Liver (tissue), 9 donors: Measurements from ENCODE around the gene SP100. TPM values are rescaled to one million over a fixed set of nuclear protein-coding genes. Genes with fewer than 3 reads are reported as not detected.

Experiments
- DNase-seq: peaks from one replicate; pipeline ENCODE4 v3.0.0-alpha.2; 2017; ENCODE audit warnings: low spot score
- H3K27ac ChIP-seq, 2 donors: one replicate each; pipeline ENCODE4 v1.7.0; 2013; ENCODE audit warnings: inconsistent platforms in 2 of 2, low read length in 2 of 2, control low read depth in 1 of 2, low read depth in 1 of 2, mild to moderate bottlenecking in 1 of 2
- H3K27me3 ChIP-seq, 4 donors: one replicate each; pipeline versions ENCODE4 v1.6.1 to v1.7.0; 2013; ENCODE audit warnings: low read length in 3 of 4, inconsistent platforms in 1 of 4, mild to moderate bottlenecking in 1 of 4, moderate library complexity in 1 of 4; ENCODE audit not compliant: control insufficient read depth in 4 of 4, insufficient read depth in 4 of 4
- H3K36me3 ChIP-seq, 4 donors: one replicate each; pipeline versions ENCODE4 v1.6.1 to v1.7.0; 2013; ENCODE audit warnings: low read length in 3 of 4, mild to moderate bottlenecking in 3 of 4, low read depth in 1 of 4, moderate library complexity in 1 of 4; ENCODE audit not compliant: control insufficient read depth in 4 of 4, insufficient read depth in 3 of 4
- H3K4me1 ChIP-seq, 4 donors: one replicate each; pipeline versions ENCODE4 v1.6.1 to v1.7.0; 2013; ENCODE audit warnings: low read length in 3 of 4, mild to moderate bottlenecking in 3 of 4, moderate library complexity in 1 of 4; ENCODE audit not compliant: control insufficient read depth in 4 of 4, insufficient read depth in 4 of 4
- H3K4me3 ChIP-seq, 3 donors: one replicate each; pipeline versions ENCODE4 v1.6.1 to v1.7.0; 2013; ENCODE audit warnings: low read length in 3 of 3, control low read depth in 1 of 3, low read depth in 1 of 3, mild to moderate bottlenecking in 1 of 3
- H3K9ac ChIP-seq, 2 donors: one replicate each; pipeline ENCODE4 v1.7.0; 2013; ENCODE audit warnings: low read length in 2 of 2, mild to moderate bottlenecking in 2 of 2, moderate library complexity in 2 of 2, control low read depth in 1 of 2, low read depth in 1 of 2
- H3K9me3 ChIP-seq, 4 donors: one replicate each; pipeline versions ENCODE4 v1.6.1 to v1.7.0; 2013; ENCODE audit warnings: low read length in 3 of 4; ENCODE audit not compliant: control insufficient read depth in 4 of 4
- ATF3 ChIP-seq: IDR thresholded peaks from 2 replicates; pipeline ENCODE4 v1.6.1; 2016; ENCODE audit warnings: antibody characterized with exemption
- CTCF ChIP-seq: fragments of 150-350 bp; IDR thresholded peaks from 2 replicates; pipeline ENCODE4 v1.5.1; 2017; ENCODE audit warnings: improper control_type of control experiment, low read depth, low read length; ENCODE audit not compliant: missing input control
- EGR1 ChIP-seq, 2 donors: IDR thresholded peaks; 2 replicates each; pipeline ENCODE4 v1.6.1; 2016 to 2018; ENCODE audit warnings: antibody characterized with exemption in 2 of 2, low read depth in 2 of 2
- FOXA1 ChIP-seq: IDR thresholded peaks from 2 replicates; pipeline ENCODE4 v1.6.1; 2016; ENCODE audit warnings: antibody characterized with exemption
- FOXA2 ChIP-seq: IDR thresholded peaks from 2 replicates; pipeline ENCODE4 v1.6.1; 2016; ENCODE audit warnings: antibody characterized with exemption
- GABPA ChIP-seq, 2 donors: IDR thresholded peaks in 1 of 2; conservative IDR thresholded peaks in 1 of 2; 2 replicates each; pipeline ENCODE4 v1.6.1; 2016; ENCODE audit warnings: antibody characterized with exemption in 2 of 2, mild to moderate bottlenecking in 1 of 2, moderate library complexity in 1 of 2
- HNF4A ChIP-seq, 2 donors: conservative IDR thresholded peaks; 2 replicates each; pipeline ENCODE4 v1.6.1; 2016; ENCODE audit warnings: antibody characterized with exemption in 2 of 2, mild to moderate bottlenecking in 2 of 2
- HNF4G ChIP-seq: IDR thresholded peaks from 2 replicates; pipeline ENCODE4 v1.6.1; 2016; ENCODE audit warnings: antibody characterized with exemption
- JUND ChIP-seq, 2 donors: IDR thresholded peaks; 2 replicates each; pipeline ENCODE4 v1.6.1; 2016; ENCODE audit warnings: antibody characterized with exemption in 2 of 2
- MAX ChIP-seq: IDR thresholded peaks from 2 replicates; pipeline ENCODE4 v1.6.1; 2016; ENCODE audit warnings: antibody characterized with exemption
- NR2F2 ChIP-seq: IDR thresholded peaks from 2 replicates; pipeline ENCODE4 v1.6.1; 2016; ENCODE audit warnings: antibody characterized with exemption
- RAD21 ChIP-seq, 2 donors: IDR thresholded peaks; 2 replicates each; pipeline ENCODE4 v1.6.1; 2016; ENCODE audit warnings: antibody characterized with exemption in 2 of 2, mild to moderate bottlenecking in 2 of 2
- REST ChIP-seq: IDR thresholded peaks from 2 replicates; pipeline ENCODE4 v1.6.1; 2016; ENCODE audit warnings: antibody characterized with exemption, mild to moderate bottlenecking
- RXRA ChIP-seq, 2 donors: IDR thresholded peaks; 2 replicates each; pipeline ENCODE4 v1.6.1; 2017 to 2018; ENCODE audit warnings: antibody characterized with exemption in 2 of 2, mild to moderate bottlenecking in 1 of 2
- SP1 ChIP-seq: IDR thresholded peaks from 2 replicates; pipeline ENCODE4 v1.6.1; 2018; ENCODE audit warnings: antibody characterized with exemption, mild to moderate bottlenecking
- TAF1 ChIP-seq: conservative IDR thresholded peaks from 2 replicates; pipeline ENCODE4 v1.6.1; 2016; ENCODE audit warnings: antibody characterized with exemption, mild to moderate bottlenecking
- YY1 ChIP-seq: IDR thresholded peaks from 2 replicates; pipeline ENCODE4 v1.6.1; 2016; ENCODE audit warnings: antibody characterized with exemption, mild to moderate bottlenecking
- ZBTB33 ChIP-seq: IDR thresholded peaks from 2 replicates; pipeline ENCODE4 v1.6.1; 2016; ENCODE audit warnings: antibody characterized with exemption
- WGBS: extraction: QIAGEN DNeasy Blood & Tissue Kit; methylation state at CpG from one replicate; pipeline ENCODE4 v1.1.7; 2013; 5-methylcytosine and 5-hydroxymethylcytosine counted together
- polyA plus RNA-seq, 2 donors: library from polyadenylated mRNA; stranded (reverse) in 1 of 2; unstranded in 1 of 2; fragments of 200-250 nt in 1 of 2; fragments of >200 nt in 1 of 2; fragmentation: Nextera tagmentation in 1 of 2; extraction: Ambion mirVana in 1 of 2; gene quantifications; one replicate each; pipeline versions ENCODE4 v1.2.1 to v1.2.3, GENCODE V29; 2013 to 2015
- total RNA-seq, 2 donors: library from RNA; depleted of rRNA; stranded (reverse); fragments of >200 nt; gene quantifications; one replicate each; pipeline ENCODE4 v1.2.3, GENCODE V29; 2014
- donor health status: healthy.
- donor health status: healthy.
- donor health status: healthy.
- donor health status: healthy.
- donor health status: healthy.

The SP100 gene
- total and polyA plus RNA-seq, 4 donors = 21.9 to 45.5 (median 33.1) TPM

- no peak for DNase-seq
- Histone ChIP-seq H3K36me3 (peaks cover 2 to 9% (median 6%) of the 10 kb centered on the region in 4 donors), H3K9ac (peak overlapping the region in 1 of 2 donors; percentile 66), H3K4me3 (peak overlapping the region; percentile 1 to 50 (median 41)), H3K27ac (peak overlapping the region; percentile 65 to 88), H3K27me3 (no peaks in the 10 kb centered on the region), H3K4me1 (peaks cover 0 to 17% (median 13%) of the 10 kb centered on the region in 4 donors), H3K9me3 (peaks cover 0 to 3% (median under 1%) of the 10 kb centered on the region in 4 donors)
- TF ChIP-seq JUND (IDR thresholded peaks at IDR 0.05) (peak; percentile 86 to 87), MAX (peak; percentile 61), GABPA (IDR thresholded peaks at IDR 0.05 in 1 of 2, conservative IDR thresholded peaks at IDR 0.05 in 1 of 2) (peak in 1 of 2 donors; percentile 35), REST (peak; percentile 79), RAD21 (IDR thresholded peaks at IDR 0.05) (peak in 1 of 2 donors; percentile 8), ZBTB33 (peak; percentile 87), NR2F2 (no peak), TAF1 (peak; percentile 4), HNF4A (conservative IDR thresholded peaks at IDR 0.05) (peak; percentile 72 to 76), RXRA (IDR thresholded peaks at IDR 0.05) (peak; percentile 90 to 94), SP1 (peak; percentile 83), CTCF (no peak), YY1 (peak; percentile 64), ATF3 (no peak), HNF4G (no peak), EGR1 (IDR thresholded peaks at IDR 0.05; ENCODE audit: low read depth in 2 of 2) (peak in 1 of 2 donors; percentile 24), FOXA1 (peak; percentile 71), FOXA2 (peak; percentile 91)
- WGBS = 29% methylated on average over 4 of the region's 4 CpGs
Observed at GRCh38 chr2:230512955-230513748, 97.2 kb downstream of the SP100 start.
